NCI-H1048 (cell line): ENCODE results near the gene PSMG4.

Experiments
- DNase-seq: peaks from one replicate; lab custom pipeline; 2025; lab: John Stamatoyannopoulos, UW

Gene PSMG4

DNA sequence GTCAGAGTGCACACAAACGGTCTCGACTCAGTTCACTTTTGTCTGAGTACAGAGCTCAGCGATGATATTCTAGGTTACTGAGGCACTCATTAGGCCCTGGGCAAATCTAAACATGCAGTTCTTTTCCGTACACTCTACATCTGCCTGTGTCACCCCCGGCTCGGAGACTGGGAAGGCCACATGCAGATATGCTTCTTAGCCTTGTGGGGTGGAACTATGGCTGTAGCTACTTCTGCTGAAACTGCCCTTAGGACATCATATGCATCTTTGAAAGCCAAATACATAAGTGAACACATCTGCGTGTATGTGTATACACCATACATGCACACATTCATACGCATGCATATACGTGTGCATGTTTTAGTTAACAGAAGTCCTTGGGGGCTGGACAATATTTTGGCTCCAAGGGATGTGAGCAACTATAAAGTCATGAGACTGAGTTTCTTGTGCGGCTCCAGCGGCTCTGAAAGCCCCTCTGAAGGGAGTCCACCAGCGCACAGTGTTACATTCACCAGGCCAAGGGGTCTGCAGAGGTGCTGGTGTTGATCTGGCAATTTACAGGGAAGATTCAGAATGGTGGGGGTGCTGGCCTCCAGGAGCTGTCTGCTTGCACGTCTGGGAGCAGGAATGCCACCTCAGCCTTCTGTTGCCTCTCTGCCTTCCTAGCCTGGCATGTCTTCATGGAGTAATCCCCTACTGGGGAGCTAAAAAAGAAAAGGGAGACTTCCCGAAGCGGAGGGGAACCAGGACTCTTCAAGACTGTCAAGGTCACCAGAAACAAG lies 31.6 kb downstream of the PSMG4 start:
- DNase-seq: no peak

DNA sequence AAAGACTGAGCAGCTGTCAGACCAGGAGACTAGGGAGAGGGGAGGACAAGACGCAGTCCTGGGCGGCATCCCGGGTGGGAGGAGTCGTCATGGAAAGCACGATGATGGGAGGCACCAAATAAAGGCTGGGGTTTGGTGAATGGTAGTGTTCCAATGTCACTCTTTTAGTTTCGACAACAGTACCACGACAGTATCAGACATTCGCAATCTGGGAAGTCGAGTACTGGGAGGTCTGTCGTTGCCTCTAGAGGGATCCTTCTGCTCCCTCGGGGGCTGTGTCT lies 32.1 kb downstream of the PSMG4 start:
- DNase-seq: no peak

DNA sequence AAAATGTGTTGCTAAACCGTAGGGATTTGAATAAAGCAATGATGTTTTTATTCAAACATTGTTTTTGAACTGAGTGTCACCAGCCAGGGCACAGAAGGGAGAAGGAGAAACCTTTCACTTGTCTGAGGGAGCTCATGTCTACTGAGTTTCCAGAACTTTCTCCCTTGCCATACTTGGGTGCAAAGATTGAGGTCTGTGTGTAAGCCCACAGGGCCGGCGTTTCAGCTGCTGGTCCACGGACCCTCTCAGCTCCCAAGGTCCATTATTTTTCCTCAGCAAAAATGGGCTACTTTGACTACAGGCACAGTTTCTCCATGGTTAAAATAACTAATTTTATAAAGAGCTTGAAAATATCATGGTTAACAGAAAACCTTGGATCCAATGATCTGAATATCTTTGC lies 32.6 kb downstream of the PSMG4 start:
- no peak for DNase-seq

DNA sequence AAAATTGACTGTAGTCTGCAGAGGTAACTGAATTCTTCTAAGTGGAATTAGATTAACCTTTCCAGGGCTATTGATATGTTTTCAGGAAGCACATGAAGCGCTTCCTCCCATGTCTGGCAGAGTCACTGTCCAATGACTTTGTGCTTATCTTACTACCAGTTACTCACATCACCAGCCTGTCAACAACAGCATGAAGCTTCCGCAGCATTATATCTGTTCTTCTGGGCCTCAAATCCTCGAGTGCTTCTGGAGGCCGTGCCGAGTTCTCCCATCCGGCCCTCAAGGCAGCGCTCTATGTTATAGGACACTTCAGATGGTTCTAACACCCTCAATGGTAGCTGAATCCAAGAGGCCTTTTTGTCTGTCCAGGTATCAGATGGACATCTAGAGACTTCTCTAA lies 33.2 kb downstream of the PSMG4 start:
- DNase-seq: no peak

DNA sequence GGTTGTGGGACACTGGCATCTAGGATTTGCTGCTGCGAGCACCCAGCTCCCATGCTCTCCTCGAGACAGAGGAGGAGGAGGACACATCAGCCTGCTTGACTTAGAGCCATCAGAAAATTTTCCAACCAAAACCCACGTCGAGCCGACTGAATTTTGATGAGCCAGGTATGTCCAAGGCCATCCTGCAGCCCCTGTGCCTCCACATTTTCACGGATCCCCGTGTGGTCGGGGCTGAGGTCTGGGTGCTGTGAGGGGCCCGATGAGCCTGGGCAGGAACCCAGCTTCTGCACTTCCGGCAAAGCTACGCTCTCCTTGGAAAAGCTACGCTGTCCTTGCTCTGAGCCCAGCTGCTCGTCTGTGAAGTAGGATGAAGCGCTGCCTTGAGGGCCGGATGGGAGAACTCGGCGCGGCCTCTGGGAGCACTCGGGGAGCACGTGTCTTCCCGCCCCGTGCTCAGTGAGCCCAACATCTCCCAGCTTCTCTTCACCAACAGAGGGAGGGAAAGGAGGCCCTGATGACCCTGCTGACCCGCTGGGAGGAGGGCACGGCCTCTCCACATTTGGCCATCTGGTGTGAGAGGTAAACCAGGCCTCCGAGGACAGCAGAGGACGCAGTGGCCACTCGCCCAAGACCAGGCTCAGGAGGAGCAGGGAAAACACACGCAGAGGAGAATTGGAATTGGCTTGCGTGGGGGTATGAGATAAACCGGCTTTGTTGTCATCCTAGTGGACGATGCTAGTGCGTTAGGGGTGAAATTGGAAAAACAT lies 33.9 kb downstream of the PSMG4 start:
- DNase-seq: no peak

DNA sequence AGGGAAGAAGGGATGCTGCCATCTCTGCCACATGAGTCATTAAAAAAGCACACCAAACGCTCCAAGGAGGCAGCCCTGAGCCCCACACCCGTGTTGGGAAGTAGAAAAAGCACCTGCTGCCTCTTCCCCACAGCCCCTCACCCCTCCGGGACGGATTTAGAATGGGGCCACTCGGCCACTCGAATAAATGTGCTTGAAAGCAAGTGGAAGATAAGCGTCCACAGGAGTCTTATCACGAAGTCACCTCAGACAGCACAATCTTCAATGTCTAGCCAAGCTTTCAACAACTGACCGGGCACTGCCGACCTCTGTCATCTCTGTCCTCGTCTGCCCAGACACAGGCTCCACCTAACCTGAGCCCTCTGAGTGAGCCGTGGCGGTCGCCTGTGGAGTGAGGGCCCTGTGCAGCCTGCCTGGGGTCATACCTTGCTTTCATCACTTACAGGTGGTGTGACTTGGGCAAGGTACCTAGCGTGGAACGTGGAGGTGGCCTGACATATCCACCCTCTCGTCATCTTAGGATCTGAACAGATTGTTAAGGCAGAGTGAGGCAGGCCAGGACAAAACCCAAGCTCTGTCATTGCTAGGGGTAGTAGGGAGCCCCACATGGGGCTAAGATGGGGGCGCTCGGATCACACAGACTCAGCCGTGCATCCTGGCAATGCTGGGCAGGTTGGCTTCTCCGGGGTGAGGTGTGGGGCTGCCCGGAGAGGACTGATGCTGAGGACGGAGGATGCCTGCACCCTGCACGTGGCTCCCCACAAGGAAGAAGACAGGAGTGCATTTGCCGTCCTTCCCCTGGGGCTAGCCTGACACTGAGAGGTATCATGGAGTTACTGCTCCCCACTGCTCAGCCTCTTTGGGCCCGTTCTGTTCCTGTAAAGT lies 34.8 kb downstream of the PSMG4 start:
- DNase-seq: no peak

DNA sequence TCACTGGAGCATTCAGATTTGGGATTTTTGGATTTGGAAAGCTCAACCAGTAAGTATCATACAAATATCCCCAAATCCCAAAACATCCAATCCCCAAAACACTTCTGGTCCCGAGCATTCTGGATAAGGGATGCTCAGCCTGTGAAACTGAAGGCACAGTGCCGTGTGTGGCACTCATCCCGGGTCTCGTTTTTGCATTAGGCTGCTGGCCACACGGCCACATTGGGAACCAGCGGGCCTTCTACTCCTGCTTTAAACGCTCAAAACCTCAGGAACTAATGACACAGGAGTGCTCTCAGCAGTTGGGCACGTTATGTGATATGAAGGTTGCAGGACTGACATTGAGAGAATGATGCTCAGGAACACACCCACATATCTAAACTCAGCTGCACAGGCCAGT lies 35.6 kb downstream of the PSMG4 start:
- no peak for DNase-seq

DNA sequence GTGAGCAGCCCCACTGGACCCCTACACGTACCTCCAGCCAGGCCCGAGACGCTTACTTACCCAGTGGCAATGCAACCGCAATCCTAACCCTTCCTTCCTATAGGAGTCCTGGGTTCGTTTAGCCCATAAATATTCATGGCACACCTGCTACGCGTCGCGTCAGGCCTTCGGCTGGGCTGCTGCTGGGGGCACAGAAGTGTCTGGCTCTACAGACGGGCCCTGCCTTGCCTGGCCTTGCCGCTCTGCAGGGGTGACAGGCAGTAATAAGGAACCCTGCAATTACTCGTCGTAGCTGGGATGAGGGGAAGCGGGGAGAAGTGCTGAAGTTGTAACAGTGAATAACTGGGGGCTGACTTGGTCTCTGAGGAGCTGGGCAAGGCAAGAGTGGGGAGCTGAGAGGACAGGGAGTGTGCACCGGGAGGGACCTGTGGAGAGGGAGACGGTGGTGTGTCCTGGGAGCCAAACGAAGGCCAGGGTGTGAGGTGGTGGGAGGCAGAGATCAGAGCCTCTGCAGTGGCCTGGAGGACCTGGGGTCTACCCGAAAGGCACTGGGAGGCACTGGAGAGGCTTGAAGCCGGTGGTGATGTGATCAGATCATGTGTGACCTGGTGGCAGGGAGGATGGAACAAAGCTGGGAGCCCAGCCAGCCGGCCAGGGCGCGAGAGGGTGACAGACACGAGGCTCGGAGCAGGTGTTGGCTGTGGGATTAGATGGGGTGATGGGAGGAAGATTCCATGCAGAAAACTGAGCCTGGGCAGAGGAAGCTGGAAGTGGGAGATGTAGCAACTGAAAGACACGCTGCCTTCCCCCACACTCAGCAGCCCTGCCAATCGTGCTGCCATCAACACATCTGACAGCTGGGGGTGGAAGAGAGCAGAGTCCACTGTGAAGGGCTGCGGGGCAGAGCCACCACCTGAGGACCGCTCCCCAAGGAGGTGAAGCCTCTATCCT lies 36.4 kb downstream of the PSMG4 start:
- no peak for DNase-seq

DNA sequence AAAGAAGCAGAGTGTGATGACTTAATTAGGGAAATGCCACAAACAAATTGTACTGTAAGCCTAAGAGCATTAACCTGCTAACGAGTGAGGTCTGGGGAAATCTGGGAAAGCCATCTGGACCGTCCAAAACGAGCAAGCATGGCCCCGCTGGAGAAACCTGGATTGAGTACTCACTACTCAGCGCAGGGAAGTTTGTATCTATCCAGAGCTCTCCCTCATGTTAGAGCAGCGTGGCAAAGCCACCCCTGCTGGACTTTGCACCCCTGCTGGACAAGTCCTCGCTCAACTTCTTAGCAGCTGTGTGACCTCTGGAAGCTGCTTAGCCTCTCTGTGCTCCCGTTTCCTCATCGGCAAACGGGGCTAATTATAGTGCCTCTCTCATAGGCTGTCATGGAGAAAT lies 37.3 kb downstream of the PSMG4 start:
- no peak for DNase-seq

DNA sequence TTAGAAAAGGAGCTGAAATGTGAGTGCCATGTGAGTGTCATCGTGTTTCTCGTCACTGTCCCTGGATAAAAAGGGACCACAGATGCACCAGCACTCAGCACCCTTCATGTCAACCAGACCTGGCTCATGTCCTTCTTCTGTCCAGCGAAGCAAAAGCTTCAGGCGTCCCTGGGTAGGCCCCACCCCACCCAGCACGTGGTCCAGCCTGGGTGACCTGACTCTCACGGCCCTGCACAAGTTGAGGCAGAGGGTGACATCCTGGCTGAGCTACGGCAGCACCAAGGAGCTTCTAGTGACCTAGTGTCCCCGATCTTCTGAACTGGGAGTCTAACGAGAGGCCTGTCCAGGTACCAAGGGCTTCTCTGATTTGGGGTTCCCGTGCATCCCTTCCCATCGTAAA lies 37.8 kb downstream of the PSMG4 start:
- DNase-seq: no peak

DNA sequence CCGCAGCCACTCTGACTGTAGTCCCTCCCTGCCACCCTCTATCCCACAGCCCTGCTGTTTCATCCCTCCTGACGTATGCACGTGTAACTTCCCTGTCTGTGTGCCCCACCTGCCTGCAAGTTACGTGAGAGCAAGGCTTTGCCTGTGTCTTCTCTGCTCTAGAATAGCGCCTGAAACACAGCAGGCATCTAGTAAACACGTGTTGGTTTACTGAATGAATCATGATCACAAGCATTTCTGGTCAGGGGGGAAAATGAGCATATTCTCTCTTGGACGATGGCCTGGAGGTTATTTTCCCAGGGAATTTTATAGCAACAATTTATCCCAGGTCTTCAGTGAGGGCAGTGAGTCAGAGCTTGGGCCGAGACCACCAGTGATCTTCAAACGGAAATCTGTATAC lies 38.3 kb downstream of the PSMG4 start:
- no peak for DNase-seq

DNA sequence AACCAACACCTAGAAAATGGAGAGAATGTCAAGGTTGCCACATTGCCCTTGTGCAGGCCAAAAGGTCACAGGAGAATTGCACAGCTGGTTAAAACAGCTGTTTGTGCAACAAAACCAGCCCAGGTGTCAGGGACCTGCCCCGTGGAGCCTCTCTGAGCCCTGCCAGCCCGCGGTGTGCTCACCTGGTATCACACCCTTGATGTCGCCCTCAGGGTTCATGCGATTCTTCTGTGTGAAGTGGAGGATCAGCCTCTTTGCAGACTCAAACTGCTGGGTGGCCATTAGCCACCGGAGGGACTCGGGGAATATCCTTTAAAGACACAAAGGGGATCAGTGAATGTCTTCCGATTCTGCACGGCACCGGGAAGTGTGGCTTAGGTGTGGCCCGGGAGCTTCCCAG lies 39.2 kb downstream of the PSMG4 start:
- DNase-seq: no peak

DNA sequence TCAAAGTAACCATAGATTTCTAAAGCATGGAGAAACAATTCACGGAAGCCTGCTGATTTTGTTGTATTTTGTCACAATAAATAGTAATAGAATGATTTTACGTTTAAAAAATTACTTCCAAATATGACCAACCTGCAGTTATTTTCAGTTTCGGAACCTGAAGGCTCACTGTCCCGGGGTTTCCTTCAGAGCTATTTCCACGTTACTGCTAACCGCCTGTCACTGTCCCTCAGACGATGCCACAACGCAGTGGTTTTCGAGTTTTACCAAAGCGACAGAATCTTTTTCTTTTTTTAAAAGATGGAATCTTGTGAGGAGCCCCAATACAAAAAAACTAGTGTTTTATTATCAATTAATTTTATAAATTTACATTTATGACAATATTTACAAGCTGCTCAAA lies 40.5 kb downstream of the PSMG4 start:
- DNase-seq: no peak

DNA sequence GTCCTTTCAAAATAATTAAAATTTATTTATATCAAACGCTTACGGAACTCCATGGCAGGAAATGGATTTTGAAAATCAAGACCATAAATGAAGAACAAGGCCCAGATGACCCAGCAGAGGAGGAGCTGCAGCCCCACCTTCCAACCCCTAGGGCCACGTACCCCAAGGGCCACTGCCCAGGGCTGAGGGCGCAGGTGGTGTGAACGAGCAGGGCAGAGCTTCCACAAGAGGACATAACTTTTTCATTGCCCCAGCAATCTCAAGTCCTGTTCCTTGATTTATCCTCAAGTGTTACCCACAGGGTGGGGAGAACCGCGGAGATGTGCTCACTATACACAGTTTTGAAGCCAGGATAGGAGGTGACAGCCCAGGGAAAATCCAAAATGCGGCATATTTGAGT lies 42.8 kb downstream of the PSMG4 start:
- no peak for DNase-seq

DNA sequence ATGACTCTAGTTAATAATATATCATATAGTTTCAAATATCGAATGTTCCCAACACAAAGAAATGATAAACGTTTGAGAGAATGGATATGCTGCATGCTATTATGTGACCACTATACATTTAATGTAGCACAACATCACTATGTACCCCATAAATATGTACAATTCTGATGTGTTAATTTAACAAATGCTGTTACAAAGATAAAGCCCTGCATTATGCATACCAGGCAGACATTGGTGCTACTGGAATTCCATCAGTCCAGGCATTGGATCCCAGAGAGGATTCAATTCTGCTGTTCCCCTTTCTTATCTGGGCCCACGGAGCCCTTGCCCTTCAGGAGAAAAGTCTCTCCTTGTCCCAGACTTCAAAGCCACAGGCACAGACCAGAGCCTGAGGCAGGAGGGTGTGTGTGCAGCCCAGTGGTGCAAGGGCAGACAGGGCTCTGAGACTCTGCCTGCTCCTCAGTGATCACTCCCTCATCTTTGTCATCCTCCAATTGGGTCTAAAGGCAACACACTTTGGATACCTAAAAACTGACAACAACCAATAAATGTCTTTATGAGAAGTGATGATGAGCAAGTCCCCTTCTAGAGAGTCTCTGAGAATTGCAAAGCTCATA lies 45.2 kb downstream of the PSMG4 start:
- no peak for DNase-seq

DNA sequence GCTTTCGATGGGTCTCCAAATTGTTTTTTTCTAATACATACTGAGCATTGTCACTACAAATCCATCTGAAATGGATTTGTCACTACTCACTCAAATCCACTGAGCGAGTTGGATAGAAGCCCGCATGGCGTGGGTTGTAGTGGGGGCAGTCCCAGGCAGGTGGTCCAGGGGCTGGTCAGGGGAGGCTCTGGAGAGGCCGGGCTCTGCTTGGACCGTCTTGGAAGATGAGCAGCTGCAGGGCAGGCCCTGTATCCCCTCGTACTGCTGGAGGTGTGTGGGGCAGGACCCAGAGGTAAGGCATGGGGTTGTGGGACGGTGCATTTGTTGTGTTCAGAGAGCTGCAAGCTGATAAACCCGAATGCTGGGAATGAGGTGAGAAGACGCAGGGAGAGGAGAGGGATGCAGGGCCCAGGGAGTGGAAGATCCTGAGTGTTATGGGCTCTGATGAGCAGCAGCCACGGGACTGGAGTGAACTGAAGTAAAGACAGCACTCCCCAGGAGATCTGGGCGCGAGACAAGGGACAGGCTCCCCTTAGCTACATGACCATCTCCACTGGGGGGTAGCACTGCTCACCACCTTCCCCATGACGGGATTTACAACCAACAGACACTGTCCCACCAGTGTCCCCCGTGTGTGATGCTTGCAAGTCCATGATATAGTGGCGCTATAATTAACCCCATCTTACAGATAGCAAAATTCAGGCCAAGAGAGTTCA lies 45.9 kb downstream of the PSMG4 start:
- DNase-seq: no peak

DNA sequence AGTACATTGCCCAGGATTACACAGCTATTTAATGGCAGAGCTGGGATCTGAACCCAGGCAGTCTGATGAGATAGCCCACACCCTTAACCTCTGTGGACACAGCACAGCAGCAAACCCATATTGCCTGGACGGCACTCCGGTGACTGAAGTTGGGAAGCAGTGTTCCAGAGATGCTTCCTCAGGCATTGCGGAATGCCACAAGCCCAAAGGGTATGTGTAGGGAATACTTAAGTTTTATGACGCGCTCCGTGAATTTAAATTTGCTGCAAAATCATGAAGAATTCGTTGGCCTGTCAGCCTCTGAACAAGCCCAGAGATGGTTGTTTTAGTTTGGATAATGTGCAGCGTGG lies 46.4 kb downstream of the PSMG4 start:
- no peak for DNase-seq

DNA sequence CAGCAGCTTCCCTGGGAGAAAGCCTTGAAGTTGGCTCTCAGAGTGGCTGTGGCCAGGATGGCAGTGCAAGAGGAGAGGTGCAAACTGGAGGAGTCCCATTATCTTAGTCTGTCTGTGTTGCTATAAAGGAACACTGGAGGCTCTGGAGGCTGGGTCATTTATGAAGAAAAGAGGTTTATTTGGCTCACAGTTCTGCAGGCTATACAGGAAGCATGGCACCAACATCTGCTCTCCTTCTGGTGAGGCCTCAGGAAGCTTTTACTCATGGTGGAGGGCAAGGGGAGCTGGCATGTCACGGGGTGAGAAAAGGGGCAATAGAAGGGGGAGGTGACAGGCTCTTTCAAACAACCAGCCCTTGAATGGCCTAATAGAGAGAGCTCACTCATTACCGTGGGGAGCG lies 47.1 kb downstream of the PSMG4 start:
- no peak for DNase-seq

DNA sequence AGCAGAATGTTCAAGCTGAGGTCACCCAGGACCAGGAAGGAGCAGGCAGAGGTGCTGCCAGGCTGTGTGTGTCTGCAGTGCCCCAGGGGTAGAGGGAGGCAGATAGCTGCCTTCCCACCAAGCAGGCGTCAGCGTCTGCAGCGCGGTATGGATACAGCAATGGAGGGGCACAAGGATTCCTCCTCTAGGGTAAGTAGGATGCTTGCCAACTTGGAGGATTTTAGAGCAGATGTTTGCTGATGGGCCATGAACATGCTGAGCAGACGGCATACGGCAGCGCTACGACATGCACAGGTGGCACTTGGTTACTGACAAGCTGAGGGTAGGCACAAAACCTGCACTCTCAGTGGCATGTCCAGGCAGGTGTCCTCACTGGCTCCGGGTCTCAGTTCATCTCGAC lies 48.1 kb downstream of the PSMG4 start:
- no peak for DNase-seq

DNA sequence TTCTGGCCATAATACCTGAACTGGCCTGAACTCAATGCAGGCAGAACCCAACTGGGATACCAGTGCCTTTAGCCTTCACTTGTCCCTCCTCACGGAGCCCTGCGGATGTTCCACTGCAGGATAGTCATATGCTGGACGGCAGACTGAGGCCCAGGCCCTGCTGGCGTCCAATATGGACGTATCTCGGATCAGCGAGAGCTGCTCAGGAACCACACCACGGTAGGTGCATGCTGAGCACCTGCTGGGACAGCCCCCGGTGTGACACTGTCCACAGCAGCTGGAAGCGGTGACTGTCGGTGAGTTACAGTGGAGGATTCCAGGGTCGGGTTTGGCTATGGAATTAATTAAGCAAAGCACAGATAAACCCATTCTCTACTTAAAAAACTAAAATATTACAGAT lies 48.7 kb downstream of the PSMG4 start:
- no peak for DNase-seq

DNA sequence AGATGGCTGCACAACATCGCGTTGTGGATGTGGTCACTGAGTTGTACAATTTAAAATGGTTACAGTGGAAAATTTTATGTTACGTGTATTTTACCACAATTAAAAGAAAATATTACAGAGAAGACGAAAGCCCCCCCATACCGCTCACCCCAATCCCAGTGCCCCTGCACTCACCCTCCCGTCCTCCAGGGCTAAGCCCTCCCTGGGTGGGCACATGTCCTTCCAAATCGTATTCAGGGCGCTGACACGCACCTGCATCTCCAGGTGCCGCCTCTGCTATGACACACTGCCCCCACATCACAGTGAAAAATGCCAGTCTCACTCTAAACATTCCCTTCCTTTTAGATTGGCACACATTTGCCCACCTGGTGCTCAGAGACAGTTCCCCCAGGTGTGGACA lies 49.4 kb downstream of the PSMG4 start:
- no peak for DNase-seq
